Hematopoietic multipotent progenitor cell treated with erythropoietin and hydrocortisone succinate and interleukin-3 and kit ligand, for 4 days (in vitro differentiated cells): ENCODE data around the gene IGF2R.
A peak's percentile ranks its signal among the peaks of the same experiment; 100 is the strongest.

ENCODE experiments used
- DNase-seq: peaks from one replicate; pipeline ENCODE4 v3.0.0-alpha.2; 2015

IGF2R gene

DNA sequence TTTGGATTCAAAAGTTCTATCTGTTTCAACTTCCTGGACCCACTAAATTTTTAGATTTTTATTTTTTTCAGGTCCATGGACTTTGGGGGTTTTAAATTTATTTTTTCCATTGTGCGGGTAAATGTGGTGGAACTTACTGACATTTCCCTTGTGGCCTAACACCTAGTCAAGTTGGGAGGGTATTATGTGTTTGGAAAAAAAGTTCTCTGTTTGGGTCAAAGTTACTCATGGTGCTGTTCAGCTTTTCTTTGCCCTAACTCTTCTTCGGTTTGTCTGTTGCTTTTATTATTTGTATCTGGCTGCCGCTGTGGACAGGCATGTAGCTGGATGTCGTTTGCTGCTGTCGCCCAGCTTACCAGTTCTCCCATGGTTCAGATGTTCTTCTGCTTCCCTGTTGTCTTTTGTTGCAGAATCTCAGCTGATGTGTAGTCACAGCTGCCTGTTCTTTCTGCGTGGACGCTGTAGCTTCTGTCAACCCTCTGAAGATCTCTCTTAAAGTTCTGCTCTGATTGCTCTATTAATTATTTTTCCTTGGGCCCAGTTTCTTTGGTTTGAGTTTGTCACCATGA lies 7.9 kb downstream of the IGF2R start:
- DNase-seq = no peak

DNA sequence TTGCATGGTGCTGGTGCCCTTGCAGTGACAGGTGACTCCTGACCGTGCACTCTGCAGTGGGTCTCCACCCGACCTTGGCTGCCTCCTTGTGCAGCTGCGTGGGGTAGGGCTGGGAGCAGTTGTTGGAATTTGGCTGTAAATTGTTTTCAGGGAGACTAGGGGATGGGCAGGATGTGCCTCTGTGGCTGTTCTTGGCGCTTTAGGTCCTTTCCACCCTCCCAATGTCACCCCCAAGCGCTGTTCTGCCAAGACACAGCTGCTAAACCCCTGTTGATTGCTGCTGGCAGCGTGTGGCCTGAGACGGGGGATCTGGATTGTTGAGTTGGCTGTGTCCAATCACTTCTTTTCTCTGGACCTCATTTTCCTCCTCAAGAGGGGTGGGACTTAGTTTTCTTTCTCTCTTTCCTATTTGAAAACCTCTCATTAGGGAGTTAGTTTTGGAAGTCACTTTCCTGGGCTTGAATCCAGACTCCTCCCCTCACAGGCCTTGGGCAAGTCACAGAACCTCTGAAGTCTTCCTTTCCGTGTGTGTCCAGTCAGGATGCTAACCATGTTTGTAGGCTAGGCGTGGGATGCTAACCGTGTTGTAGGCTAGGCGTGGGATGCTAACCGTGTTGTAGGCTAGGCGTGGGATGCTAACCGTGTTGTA lies 8.5 kb downstream of the IGF2R start:
- DNase-seq = no peak

DNA sequence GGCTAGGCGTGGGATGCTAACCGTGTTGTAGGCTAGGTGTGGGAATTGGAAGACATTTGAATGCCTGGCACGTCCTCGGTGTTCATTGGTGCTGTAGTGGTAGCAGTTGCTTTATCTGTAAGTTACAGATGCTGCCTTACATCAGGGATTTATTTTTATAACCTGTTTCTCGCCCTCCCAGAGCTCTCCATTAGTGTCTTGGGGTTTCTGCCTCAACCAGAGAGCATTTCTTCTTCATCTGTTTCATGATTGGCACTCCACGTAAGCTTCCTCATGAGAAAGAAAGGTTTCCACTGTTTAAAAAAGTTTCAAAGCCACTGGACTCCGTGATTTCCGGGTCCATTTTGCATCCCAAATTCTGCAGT lies 9.0 kb downstream of the IGF2R start:
- DNase-seq = no peak

GRCh38 chr6:159978291-159979135 lies 9.6 kb downstream of the IGF2R start:
- DNase-seq = no peak

DNA sequence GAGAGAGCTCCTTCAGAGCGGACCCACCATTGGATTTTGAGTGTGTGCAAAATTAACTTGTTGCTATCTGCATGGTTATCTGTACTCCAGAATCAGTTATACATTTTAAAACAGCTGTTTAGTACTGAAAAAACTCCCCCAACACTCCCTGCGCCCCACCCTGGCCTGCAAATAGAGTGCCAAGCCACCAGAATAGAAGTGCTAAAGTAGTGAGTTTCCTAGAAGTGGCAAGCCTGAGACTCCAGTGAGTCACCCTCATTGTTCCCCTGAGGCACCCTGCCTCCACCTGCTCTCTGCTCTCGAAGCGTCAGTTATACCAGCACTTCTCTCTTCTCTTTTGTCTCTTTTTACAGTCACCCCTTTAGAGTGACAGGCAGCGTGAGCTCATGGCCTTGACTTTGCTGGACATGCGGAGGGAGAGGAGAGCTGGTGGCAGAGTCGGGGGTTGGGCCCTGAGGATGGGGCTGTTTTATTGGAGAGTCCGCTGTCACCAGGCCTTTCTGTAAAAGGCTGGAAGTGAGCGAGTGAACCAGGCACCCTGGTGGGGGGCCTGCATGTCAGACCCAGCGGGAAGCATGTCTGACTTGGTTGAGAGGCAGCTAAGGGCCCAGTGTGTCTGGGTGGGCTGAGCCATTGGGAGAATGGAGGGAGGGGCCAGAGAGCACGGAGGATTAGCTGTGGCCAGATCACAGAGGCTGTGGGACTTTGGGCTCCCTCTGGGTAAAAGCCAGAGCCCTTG lies 10.4 kb downstream of the IGF2R start:
- DNase-seq = no peak

GRCh38 chr6:159980474-159980873 lies 11.6 kb downstream of the IGF2R start:
- DNase-seq = no peak

GRCh38 chr6:159981071-159981402 lies 12.2 kb downstream of the IGF2R start:
- DNase-seq = no peak

DNA sequence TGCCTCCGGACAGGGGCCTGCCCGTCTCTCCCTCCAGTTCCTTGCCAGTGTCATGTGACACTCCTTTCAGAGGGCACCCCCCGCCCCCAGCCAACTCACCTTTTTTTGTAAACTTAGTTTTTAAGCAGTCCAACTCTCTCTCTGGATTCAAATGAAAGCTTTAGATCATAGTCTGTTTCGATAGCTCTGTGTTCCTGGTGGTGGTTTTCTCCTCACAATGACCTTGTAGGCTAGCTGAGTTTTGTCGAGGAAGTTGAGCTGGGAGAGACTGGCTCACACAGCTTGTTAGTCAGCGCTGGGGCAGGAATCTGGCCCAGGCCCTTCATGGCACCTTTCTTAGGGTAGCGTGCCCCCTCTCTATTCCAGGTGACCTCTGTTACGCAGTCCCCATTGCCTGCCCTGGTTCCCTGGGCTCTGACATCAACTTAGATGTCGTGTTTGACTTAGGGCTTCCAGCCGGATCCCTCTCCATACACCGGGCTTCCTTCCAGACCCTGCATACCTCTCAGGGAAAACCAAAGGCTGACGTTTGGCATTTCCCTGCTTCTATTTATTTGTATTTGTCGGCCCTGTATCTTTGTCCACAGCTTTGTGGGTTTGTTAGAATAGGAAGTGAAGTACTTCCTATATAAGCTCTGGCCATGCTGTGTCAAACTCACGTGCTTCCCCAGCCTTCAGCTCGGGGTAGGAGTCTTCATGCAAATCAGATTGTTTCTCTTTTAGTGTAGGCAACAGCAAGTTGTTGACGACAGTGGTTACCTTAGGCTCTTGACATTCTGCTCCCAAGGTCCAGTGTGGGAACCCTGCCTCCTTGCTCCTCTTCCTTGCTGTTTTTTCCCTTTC lies 12.7 kb downstream of the IGF2R start:
- DNase-seq = peak; percentile 82

DNA sequence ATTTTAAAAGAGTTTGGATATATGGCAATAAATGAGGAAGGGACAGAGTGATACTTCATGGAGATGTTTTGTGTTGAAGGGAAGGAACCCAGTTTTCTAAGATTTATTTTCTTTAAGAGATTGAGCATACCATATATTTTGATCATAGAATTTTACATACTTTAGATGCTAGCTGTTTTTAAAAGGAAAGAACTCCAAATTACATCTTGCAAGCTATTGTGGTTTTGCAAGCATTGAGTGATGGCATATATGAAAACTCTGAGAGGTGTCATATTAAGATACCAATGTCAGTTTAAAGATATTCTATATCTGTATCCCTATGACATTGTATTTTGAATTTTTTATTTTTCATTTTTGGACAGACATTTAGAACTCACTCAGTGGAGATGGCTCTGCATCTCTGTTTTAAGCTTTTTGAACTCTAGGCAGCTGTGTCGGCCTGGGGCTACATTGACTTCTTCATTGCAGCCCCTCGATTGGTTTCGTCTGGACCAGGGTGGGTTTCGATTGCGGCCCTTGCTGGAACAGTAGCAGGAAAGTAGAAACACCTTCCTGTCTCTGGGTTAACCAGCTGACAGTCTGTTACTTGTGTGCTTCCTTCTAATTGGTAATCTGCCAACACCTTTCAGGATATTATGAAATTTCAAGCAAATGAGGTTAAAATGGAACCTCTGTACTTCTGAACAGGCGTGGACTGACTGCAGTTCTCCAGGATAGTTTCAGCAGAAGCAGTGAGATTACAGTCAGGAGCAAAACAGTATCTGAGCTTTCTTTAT lies 14.0 kb downstream of the IGF2R start:
- DNase-seq = peak; percentile 66

DNA sequence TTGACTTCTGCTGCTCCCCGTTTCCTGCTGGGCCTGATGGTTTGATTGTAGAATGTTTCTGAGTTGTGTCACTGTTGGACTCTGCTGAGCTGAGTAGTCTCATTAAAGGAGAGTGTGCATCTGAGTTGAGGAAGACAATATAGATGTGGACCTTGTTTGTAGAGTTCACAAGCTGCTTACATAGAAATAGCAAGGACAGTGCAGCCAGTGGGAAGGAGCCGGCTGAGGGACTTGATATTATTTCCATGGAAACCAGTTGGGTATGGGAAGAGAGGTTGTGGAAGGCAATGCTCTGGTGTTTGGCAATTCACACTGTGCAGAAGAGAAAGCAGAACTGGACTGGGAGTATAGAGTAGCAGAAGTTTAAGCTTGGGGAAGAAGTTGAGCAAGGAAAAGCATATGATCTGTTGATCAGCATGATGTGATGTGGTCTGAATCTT lies 14.8 kb downstream of the IGF2R start:
- DNase-seq = peak; percentile 47

- no peak for DNase-seq
These were observed 15.4 kb downstream of the IGF2R start for GRCh38 chr6:159984268-159984786.

DNA sequence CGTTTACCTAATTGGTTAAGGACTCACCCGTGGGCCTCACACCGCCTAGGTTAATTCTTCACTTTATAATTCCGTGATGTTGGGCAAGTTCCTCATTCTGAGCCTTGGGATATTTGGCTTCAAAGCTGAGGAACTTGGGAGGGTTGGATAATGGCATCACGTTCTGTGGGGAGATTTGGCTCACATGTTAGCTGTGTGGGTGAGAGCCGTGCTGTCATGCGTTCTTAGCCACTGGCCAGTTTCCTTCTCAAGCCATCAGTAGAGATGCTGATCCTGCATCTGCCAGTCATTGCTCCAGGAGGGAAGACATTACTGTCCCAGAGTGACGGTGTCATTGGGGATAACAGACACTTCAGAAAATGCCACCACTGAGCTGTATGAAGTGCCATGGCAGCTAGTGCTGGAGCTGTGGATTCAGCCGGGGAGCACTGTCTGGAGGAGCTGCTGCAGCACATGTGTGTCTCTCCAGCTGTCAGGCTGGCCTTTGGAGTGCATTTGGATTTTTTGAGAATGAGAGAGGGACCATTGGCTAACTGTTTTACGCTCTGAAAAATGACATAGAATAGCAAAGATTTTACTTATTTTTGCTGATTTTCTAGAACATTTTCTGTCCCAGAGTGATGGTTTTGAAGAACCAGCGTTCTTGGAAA lies 16.5 kb downstream of the IGF2R start:
- no peak for DNase-seq

- peak; percentile 47 for DNase-seq
These were observed 20.1 kb downstream of the IGF2R start for GRCh38 chr6:159988983-159989454.

- peak; percentile 47 for DNase-seq
These were observed 20.9 kb downstream of the IGF2R start for GRCh38 chr6:159989492-159990480.

DNA sequence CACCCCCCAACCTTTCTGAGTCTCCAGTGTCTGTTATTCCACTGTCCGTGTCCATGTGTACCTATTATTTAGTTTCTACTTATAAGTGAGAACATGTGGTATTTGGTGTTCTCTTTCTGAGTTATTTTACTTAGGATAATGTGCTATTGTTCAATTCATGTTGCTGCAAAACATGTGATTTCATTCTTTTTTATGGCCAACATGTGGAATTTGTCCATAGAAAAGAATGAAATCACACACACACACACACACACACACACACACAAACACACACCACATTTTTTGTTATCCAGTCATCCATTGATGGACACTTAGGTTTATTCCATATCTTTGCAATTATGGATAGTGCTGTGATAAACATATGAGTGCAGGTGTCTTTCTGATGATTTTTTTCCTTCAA lies 23.5 kb downstream of the IGF2R start:
- no peak for DNase-seq

GRCh38 chr6:159995405-159995804 lies 26.5 kb downstream of the IGF2R start:
- no peak for DNase-seq

- no peak for DNase-seq
These were observed 27.3 kb downstream of the IGF2R start for GRCh38 chr6:159996087-159996622.

- no peak for DNase-seq
These were observed 28.0 kb downstream of the IGF2R start for GRCh38 chr6:159996626-159997497.
